GM12864 (cell line): ENCODE data around the gene NLRP9.

Experiments used
- DNase-seq: peaks from one replicate; pipeline ENCODE4 v3.0.0-alpha.2; 2011; ENCODE audit warnings: low read depth
- H3K4me3 ChIP-seq: 2 replicates; pipeline ENCODE4 v1.5.1; 2011; ENCODE audit warnings: mild to moderate bottlenecking, low read depth, low read length, control low read depth
- TF ChIP-seq, protein P1 (sequence below): IDR thresholded peaks from 2 replicates; pipeline ENCODE4 v1.5.1; 2011; ENCODE audit warnings: low read depth, mild to moderate bottlenecking, moderate library complexity, low read length, control low read depth, inconsistent platforms; ENCODE audit errors: missing control alignments

NLRP9 gene

DNA sequence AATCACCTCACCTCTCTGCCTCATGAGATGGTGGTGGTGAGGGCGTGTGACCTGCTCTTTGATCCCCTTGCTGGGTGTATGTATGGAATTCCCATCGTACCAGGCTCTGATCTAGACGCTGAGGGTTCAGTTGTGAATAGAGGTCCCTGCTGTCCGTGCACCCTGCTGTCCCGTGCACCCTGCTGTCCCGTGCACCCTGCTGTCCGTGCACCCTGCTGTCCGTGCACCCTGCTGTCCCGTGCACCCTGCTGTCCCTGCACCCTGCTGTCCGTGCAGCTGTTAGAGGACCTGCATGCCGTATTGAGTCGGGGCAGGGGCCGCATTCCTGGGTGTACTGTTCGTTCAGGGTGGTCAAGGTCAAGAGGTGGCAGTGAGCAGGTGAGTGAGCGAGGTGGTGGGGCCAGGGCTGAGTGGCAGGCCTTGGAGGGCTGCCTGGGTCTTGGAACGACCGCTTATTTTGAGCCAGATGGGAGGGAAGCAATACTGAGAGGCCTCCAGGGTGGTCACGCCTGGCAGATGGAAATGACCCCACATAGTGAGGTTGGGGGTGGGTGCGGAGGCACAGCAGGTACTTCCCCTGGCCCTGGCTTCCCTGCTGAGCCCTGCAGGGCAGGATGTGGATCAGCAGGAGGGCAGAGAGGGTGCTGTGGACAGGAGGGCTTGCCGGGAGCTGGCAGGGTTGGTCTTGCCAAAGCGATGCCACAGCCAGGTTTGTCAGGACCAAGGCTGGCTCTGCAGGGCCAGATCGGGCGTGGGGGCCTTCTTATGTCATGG lies 67.7 kb downstream of the NLRP9 start:
- TF ChIP-seq, protein P1, sequence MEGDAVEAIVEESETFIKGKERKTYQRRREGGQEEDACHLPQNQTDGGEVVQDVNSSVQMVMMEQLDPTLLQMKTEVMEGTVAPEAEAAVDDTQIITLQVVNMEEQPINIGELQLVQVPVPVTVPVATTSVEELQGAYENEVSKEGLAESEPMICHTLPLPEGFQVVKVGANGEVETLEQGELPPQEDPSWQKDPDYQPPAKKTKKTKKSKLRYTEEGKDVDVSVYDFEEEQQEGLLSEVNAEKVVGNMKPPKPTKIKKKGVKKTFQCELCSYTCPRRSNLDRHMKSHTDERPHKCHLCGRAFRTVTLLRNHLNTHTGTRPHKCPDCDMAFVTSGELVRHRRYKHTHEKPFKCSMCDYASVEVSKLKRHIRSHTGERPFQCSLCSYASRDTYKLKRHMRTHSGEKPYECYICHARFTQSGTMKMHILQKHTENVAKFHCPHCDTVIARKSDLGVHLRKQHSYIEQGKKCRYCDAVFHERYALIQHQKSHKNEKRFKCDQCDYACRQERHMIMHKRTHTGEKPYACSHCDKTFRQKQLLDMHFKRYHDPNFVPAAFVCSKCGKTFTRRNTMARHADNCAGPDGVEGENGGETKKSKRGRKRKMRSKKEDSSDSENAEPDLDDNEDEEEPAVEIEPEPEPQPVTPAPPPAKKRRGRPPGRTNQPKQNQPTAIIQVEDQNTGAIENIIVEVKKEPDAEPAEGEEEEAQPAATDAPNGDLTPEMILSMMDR: no peak
- no peak overlapping the region for H3K4me3 ChIP-seq
- no peak for DNase-seq

GRCh38 chr19:55669418-55670279 lies 68.6 kb downstream of the NLRP9 start:
- no peak overlapping the region for H3K4me3 ChIP-seq
- no peak for DNase-seq
- TF ChIP-seq, protein P1: no peak

- no peak for DNase-seq
- no peak overlapping the region for H3K4me3 ChIP-seq
- TF ChIP-seq, protein P1: no peak
Measured at GRCh38 chr19:55668603-55669348, 69.4 kb downstream of the NLRP9 start.

DNA sequence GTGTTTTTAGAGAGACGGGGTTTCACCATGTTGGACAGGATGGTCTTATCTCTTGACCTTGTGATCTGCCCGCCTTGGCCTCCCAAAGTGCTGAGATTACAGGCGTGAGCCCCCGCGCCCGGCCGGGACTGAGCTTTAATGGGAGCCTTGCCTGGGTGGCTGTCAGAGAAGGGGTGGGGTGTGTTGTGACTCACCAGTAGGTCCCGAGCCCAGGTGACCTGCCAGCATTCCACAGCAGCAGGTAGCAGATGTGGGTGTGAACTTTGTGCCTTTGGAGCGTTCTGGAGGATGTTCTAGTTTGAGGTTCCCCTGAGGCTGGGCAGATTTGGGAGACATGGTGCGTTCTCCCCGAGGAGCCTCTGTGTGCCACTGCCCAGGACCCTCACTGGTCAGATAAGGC lies 70.2 kb downstream of the NLRP9 start:
- TF ChIP-seq, protein P1: no peak
- H3K4me3 ChIP-seq: no peak overlapping the region
- no peak for DNase-seq

GRCh38 chr19:55667511-55667910 lies 70.7 kb downstream of the NLRP9 start:
- DNase-seq: no peak
- H3K4me3 ChIP-seq: no peak overlapping the region
- TF ChIP-seq, protein P1: no peak

DNA sequence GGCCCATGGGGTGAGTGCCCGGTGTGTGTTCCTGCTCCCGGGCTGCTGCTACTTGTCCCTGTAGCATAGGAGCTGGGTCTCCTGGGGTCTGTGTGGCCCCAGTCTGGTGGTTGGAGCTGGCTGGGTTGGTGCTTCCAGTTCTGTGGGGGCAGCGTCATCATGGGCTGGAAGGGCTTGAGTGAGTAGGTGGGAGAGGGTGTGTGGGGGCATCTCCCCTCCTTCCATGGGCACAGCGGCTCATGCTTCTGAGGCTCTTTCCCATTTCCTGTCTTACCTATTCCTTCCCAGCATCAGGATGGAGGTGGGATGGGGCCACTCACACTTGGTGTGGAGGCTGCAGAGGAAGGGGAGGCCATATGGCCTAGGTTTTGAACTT lies 71.2 kb downstream of the NLRP9 start:
- TF ChIP-seq, protein P1: no peak
- H3K4me3 ChIP-seq: no peak overlapping the region
- no peak for DNase-seq
